GM11168 (cell line): ENCODE results near the gene G3BP1.

Experiments used
- in situ Hi-C: fragments of 300-500 bp; cut with MboI; formaldehyde crosslinking; loops from one replicate; pipeline ENCODE4 v1.12.0; 2022; ENCODE audit warnings: low sequenced_read_pairs; ENCODE audit not compliant: unreplicated experiment

The G3BP1 gene

DNA sequence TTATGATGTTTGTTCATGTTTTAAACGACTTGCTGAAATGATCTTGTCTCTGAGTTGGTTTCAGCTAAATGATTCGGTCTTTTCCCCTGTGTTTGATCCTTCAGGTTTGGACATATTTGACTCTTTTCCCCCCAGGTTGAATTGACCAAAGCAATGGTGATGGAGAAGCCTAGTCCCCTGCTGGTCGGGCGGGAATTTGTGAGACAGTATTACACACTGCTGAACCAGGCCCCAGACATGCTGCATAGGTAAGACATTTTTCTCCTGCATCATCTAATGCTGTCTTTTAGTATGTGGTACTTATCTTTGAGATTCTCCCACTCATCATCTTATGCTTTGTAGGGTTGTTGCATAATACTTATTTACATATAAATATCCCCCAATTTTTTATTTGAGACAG lies 14.7 kb downstream of the G3BP1 start:
- in situ Hi-C loops, result no loop called here

DNA sequence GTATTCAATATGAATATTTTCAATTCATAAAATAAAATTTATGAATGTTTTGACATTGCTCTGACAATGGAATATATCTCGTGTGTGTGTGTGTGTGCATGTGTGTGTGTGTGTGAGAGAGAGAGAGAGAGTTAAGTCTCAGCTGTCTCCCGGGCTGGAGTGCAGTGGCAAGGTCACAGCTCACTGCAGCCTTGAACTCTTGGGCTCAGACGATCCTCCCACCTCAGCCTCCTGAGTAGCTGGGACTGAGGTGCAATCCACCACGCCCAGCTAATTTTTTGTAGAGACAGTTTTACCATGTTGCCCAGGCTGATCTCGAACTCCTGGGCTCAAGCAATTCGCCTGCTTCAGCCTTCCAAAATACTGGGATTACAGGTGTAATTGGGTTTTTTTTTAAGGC lies 16.1 kb downstream of the G3BP1 start:
- in situ Hi-C loops, result no loop called here

DNA sequence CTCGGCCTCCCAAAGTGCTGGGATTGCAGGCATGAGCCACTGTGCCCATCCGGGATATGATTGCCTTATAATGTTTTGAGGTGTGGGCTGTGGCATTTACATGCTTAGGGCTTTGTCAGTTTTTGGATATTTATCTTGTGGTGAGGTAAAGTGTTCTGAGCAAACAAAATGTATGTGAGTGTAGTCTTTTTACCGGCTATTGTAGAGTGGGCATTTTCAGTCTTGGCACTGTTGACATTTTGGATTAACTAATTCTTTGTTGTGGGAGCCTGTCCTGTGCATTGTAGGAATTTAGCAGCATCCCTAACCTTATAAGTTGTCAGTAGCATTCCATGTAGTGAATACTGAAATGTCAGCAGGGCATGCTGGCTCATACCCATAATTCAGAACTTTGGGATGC lies 21.6 kb downstream of the G3BP1 start:
- in situ Hi-C loops, result no loop called here

DNA sequence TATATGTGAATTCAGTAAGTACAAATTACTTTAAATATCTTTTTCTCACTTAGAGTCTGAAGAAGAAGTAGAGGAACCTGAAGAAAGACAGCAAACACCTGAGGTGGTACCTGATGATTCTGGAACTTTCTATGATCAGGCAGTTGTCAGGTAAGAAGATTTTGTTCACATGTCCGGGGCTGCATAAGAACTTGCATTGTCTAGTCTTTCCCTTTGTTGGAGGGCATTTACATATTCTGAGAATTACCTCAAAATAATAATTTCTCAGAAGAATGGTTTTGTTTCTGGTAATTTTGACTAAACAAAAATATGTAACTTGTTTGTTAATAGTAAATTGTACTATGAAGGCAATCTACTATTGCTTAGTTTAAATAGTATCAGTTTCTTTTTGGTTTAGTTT lies 23.7 kb downstream of the G3BP1 start:
- in situ Hi-C loops, result no loop called here

DNA sequence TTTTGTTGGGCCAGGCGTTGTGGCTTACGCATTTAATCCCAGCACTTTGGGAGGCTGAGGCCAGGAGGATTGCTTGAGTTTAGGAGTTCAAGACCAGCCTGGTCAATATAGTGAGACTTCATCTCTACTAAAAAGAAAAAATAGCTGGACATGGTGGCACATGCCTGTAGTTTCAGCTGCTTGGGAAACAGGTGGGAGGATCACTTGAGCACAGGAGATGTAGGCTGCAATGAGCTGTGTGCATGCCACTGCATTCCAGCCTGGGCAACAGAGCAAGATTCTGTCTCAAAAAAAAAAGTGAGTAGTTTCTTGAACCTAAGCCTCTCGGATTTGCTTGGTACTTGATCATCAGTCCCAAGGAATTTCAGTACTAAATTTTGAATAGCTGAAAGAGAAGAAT lies 26.9 kb downstream of the G3BP1 start:
- in situ Hi-C loops, result no loop called here

DNA sequence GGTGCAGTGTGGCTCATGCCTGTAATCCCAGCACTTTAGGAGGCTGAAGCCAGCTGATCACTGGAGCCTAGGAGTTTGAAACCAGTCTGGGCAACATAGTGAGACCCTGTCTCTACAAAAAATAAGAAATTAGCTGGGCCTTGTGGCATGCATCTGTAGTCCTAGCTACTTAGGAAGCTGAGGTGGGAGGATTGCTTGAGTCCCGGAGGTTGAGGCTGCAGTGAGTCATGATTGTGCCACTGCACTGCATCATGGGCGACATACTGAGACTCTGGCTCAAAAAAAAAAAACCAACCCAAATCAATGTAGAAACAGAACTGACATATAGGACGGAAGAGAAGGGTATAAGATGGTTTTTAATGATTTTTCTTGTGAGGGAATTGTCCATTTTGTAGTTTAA lies 27.7 kb downstream of the G3BP1 start:
- in situ Hi-C loops, result no loop called here

DNA sequence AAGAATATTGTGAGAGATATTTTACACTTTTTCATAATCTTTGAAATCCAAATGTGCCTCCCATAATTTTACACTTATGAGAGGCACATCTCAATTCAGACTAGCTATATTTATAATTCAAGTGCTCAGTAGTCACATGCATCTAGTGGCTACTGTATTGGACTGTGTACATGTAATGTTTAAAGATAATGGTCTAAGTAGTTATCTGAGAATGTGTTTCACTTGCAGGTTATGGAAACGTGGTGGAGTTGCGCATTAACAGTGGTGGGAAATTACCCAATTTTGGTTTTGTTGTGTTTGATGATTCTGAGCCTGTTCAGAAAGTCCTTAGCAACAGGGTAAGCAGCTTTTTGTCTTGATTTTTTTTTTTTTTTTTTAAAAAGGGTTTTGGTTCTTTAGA lies 28.8 kb downstream of the G3BP1 start:
- in situ Hi-C loops, result no loop called here

DNA sequence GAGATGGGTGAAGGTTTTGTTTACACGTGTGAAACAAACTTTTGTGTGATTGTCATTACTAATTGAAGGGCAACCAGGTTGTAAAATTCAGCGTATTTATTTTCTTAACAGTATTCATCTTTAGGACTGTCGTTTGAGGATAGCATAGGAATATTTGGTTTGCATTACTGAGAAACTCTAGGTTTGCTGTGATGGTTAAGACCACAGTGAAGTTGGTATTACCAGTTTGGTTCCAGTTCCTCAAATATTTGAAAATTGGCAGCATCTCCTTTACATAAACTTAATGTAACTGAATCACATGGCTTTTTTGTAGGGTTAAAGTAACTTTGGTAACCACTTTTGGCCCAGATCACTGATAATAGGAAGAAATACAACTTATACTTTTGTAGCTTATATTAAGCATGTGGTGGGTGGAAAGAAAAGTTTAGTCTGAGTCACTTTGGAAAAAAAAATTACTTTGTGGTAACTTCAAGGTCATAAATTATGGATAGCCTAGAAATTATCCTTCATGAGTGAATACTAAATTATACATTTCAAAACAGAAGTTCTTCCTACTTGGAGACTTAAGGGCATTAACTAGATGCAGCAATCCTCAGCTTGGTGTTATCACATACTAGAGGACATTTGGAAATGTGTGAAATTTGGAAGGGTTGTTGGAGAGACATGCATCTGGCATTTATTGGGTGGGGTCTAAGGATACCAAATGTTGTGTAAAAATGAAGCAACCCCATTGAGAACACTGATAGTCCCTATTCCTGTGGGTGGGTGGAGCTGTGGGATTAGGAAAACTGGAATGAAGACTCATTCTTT lies 33.9 kb downstream of the G3BP1 start:
- in situ Hi-C loops, result no loop called here

DNA sequence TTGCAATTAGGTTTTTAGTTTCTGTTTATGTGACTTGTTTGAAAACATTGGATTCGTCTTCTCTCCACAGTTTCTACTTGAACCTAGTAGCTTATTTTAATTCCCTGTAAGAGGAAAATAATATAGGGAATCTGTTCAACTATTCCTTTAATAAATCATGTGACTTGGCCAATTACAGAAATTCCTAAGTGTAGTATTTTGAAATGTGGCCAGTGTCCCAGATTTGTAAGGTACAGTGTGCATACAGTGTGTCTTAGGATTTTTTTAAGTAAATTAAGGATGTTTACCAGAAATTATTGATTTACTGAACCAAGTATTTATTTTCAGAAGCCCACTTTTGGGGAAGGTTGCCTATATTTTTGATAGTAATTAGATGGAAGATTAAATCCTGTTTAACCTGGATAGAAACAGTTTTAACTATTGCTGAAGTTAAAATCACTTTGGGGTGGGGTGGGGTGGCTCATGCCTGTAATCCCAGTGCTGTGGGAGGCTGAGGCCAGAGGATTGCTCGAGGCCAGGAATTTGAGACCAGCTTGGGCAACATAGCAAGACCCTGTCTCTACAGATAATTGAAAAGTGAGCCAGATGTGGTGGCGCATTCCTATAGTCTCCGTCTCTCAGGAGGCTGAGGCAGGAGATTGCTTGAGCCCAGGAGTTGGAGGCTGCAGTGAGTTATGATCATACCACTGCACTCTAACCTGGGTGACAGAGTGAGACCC lies 36.9 kb downstream of the G3BP1 start:
- in situ Hi-C loops, result no loop called here

DNA sequence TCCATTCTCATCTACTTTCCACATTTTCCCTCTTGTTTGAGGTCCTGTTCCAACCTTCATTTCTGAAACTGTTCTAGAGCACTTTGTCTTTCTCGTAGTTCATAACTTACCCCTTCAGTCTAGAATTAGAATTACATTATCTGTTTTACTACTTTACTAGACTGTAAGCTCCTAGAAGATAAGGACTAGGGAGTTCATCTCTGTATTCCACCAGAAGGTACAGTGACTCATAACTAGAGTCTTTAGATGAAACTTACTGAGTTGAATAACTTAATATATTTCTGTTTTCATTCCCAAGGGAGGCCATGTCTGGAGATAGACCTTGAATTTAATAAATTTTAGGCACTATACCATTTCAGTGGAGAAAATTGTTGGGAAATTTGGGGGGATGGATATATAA lies 38.7 kb downstream of the G3BP1 start:
- in situ Hi-C loops, result no loop called here

DNA sequence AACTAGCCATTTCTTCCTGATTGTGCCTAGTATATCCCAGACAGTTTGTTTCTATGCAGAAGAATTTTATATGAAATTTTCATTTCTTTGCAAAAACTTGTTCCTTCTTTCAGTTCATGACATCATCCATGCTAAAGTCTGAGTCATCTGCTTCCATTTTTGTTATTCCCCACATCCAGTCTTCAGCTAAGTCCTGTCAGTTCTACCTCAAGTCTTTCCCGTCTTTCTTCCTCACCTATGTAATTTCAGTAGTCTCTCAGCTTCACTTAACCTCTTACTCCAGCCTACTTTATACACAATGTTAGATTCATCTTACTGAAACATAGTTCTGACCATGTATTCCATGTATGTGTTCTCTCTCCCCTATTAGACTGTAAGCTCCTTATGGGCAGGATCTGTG lies 39.1 kb downstream of the G3BP1 start:
- in situ Hi-C loops, result no loop called here

DNA sequence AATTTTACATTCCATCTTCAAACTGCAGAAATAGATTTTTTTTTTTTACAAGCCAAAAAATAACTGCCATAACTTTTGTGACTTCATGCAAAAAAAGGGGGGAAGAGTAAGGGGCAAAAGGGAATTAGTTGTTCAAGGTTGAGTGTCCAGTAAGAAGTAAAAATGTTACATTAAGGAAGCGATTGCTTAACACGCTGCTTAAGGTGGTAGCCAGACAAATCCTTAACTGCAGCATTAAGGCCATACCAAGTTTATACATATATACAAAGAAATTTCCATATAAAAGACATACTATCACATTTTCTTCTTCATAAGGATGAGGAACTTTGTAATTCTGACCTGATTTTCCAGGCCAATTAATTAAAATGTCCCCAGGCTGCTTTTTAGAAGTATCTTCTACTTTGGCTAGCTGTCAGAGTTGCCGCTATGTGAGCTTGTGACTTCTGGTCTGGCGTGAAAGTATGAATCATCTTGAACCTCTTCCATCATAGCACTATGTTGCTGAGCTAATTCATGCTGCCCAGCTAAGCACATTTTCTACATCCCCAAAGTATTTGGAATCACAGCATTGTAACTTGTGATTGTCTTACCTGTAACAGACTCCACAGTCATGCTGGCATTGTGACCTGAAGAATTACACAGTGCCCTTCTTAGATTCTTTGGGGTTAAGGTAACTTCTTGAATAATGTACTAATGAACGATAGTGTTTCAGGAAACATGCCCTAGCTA lies 40.0 kb downstream of the G3BP1 start:
- in situ Hi-C loops, result no loop called here

DNA sequence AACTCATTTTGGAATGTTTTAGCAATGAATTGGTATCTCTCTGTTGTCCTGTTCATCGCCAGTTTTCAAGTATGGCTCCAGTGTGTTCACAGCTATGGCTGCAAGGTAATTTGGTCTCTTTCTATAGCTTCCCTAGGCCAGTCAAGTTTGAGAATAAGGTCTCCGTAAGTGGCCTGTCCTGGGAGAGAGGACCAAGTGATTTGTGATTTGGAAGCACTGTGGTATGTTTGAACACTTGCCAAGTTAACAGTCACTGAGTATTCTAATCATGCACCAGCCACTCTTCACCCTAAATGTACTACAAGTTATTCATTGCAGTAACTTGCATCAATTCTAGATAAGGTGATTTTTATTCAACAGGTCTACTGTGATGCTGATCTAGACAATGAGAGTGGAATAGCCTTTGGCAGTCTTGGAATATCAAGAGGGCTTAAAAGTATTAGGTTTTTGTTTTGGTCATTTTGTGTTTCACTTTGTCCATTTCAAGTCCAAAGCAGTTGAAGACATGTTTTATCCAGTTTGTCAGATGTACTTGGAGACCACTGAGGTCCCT lies 41.1 kb downstream of the G3BP1 start:
- in situ Hi-C loops, result no loop called here

DNA sequence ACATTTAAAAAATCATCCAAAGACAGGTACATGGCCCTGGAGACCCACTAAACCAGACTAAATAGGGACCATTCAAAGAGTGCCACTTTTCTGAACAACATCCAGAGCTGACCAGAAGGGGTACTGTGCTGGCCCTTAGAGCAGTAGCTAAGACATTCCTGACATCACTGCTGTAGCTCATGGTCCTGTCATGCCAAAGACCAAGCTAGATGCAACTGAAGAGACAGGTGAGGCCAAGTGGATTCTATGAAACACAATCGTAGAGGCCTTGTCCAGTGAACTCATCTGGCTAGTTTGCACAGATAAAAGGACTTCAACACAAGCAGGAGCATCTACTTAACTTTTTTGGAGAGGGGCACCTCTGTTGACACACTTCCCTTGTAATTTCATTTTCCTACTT lies 43.3 kb downstream of the G3BP1 start:
- in situ Hi-C loops, result no loop called here

DNA sequence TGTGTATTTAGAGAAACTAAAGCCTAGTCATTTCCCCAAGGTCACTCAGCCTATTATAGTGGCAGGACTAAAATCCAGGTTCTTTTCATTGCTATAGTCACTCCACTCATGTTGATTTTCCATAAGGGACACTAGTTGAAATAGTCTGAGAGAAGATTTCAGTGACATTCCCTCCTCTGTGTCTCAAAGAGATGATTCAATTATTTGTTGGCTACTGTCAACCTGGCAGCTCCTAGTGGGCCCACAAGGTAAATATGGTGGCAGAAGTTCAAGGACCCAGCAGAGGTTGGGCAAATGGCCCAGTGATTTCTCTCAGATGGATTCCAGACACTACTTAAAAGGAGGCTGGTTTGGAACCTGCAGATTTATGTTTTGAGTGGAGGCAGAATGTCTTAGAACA lies 48.1 kb downstream of the G3BP1 start:
- in situ Hi-C loops, result loop anchor here (10.0 kb wide), 1 partner anchor 315 kb away; no protein-coding TSS in a partner anchor

DNA sequence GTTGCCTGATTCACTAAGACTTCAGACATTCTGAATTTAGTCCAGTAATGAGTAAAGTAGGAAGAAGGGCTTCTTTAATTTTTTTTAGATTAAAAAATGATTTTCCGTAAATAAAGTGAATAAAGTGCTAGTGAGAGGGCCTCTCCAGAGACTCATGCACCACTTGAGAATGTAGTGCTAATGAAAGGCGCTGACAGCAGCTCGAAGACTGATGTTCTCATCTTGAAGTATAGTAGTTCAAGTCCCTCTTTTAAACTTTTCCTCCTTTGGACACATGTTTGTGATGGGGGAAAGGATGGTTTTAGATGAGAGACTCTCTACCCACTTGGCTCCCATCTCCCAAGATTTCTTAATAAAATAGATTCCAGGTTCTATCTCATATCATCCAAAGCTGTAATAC lies 48.5 kb downstream of the G3BP1 start:
- in situ Hi-C loops, result loop anchor here (10.0 kb wide), 1 partner anchor 315 kb away; no protein-coding TSS in a partner anchor

DNA sequence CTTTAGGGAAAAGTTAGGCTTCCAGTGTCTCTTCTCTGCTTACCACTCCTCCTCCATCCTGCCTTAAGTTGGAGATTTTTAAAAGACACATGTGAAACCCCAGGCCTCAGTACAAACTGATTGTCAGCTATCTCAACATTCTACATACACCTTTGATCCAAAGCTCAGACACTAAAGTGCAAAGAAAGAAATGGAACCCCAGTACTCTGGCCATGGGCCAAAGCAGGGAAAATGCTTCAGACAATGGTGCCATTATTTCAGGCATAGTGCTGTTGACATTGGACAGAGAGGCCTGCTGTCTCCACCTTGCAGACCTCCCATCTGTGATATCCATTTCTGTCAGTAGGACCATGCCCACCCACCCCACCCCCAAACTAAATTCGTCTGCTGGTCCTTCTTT lies 49.1 kb downstream of the G3BP1 start:
- in situ Hi-C loops, result loop anchor here (10.0 kb wide), 1 partner anchor 314 kb away; no protein-coding TSS in a partner anchor

DNA sequence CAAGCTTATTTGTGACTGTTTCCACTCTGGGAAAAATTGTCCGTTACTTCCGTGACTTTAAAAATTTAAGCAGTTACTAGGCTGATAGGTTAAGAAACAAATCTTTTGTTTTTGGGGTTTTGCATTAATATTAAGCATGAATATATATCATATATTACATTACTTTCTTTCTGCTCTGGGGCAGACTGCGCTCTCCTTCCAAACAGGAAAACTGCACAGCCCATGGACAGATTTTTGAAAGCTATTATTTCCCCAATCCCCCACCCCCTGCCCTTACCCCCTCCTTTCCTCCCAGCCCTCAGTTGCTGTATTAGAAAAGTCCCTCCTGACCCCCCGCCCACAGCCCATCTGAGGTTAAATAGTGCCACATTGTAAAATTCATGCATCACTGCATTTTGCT lies 50.4 kb downstream of the G3BP1 start:
- in situ Hi-C loops, result loop anchor here (10.0 kb wide), 1 partner anchor 313 kb away; no protein-coding TSS in a partner anchor

DNA sequence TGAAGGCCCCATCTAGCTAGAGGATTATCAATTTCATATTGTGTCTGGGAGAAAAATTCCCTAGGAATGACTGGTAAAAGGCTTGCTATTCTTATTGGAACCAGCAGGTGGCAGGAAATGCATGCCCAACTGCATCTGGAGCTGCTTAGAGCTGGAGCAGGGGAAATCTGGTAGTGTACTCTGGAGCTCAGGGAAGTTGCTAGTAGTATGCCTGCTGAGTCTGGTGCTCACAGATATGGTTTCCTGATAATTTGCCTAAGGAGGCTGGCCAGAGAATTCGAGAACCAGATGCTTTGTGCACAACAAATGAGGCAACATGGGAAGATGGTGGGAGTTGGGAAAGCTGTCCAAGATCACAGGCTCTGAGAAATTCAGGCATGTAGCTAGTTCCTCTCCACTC lies 53.7 kb downstream of the G3BP1 start:
- in situ Hi-C loops, result loop anchor here (10.0 kb wide), 1 partner anchor 309 kb away; no protein-coding TSS in a partner anchor

DNA sequence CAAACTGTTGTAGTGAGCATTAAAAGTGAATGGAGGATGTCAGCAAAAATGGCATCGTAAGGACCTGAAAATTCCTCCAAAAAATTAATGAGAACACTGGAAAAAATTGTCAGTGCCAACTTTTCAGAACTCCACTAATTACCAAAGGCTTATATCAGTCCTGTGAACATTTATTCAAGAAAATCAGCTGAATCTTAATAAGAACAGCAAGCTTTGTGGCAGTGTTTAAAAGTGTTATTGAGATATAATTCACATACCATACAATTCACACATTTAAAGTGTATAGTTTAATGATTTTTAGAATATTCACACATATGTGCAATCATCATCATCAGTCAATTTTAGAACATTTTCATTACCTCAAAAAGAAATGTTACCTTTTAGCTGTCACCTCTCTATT lies 57.6 kb downstream of the G3BP1 start:
- in situ Hi-C loops, result loop anchor here (10.0 kb wide), 1 partner anchor 305 kb away; no protein-coding TSS in a partner anchor
